Cardiac fibroblast (primary cell): ENCODE data around the gene GOLGA3.

Source experiments
- DNase-seq, 2 donors: peaks; one replicate each; pipeline versions ENCODE4 v3.0.0 to v3.0.0-alpha.2; 2010; ENCODE audit warnings: low read depth in 2 of 2
- H3K4me3 ChIP-seq, 2 donors: replicated peaks in 1 of 2; 1 replicate in 1 of 2; 2 replicates in 1 of 2; pipeline ENCODE4 v1.5.1; 2011; ENCODE audit warnings: low read depth in 2 of 2, low read length in 2 of 2, mild to moderate bottlenecking in 2 of 2, moderate library complexity in 1 of 2
- CTCF ChIP-seq: IDR thresholded peaks from one replicate; pipeline ENCODE4 v1.5.1; 2011; ENCODE audit warnings: low read depth, mild to moderate bottlenecking, low read length, inconsistent platforms

GOLGA3 gene

GRCh38 chr12:132842449-132843045 lies 13.9 kb upstream of the GOLGA3 start:
- no peak for TF ChIP-seq CTCF
- DNase-seq, result no peak

GRCh38 chr12:132841151-132841550 lies 12.5 kb upstream of the GOLGA3 start:
- TF ChIP-seq CTCF, result no peak
- H3K4me3 ChIP-seq, result no peak overlapping the region
- DNase-seq, result no peak

More at GRCh38 chr12:132842449-132843045, 13.9 kb upstream of the GOLGA3 start:
- no peak overlapping the region for H3K4me3 ChIP-seq

DNA sequence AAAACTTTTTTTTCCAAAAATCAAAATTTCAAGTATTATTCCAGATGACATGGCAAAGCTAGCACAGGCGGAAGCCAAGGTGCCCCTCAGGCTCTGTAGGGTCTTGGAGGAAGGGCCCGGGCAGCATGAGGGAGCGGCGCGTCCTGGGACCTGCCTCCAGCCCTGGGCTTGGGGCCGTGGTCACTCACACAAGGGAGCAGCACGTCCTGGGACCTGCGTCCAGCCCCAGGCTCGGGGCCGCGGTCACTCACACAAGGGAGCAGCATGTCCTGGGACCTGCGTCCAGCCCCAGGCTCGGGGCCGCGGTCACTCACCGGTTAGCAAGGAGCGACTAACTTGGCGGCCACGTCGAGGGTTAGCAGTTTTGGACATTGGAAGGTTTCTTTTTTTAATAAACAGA lies 11.9 kb upstream of the GOLGA3 start:
- no peak overlapping the region for H3K4me3 ChIP-seq
- TF ChIP-seq CTCF, result no peak
- DNase-seq, result no peak

DNA sequence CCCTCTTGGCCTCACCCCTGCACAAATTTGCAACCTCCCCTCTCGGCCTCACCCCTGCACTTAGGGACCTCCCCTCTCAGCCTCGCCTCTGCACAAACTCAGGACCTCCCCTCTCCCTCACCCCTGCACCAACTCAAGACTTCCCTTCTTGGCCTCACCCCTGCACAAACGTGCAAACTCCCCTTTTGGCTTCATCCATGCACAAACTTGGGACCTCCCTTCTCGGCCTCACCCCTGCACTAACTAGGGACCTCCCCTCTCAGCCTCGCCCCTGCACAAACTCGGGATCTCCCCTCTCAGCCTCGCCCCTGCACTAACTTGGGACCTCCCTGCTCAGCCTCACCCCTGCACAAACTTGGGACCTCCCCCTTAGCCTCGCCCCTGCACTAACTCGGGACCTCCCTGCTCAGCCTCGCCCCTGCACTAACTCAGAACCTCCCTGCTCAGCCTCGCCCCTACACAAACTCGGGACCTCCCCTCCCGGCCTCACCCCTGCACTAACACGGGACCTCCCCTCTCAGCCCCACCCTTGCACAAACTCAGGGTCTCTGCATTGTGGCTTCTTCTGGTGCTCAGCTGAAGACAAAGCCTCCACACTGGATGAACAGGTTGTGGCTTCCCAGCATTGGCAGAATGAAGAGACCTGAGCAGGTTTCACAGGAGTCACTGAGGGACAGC lies 11.0 kb upstream of the GOLGA3 start:
- DNase-seq, result no peak
- no peak overlapping the region for H3K4me3 ChIP-seq
- TF ChIP-seq CTCF, result no peak

DNA sequence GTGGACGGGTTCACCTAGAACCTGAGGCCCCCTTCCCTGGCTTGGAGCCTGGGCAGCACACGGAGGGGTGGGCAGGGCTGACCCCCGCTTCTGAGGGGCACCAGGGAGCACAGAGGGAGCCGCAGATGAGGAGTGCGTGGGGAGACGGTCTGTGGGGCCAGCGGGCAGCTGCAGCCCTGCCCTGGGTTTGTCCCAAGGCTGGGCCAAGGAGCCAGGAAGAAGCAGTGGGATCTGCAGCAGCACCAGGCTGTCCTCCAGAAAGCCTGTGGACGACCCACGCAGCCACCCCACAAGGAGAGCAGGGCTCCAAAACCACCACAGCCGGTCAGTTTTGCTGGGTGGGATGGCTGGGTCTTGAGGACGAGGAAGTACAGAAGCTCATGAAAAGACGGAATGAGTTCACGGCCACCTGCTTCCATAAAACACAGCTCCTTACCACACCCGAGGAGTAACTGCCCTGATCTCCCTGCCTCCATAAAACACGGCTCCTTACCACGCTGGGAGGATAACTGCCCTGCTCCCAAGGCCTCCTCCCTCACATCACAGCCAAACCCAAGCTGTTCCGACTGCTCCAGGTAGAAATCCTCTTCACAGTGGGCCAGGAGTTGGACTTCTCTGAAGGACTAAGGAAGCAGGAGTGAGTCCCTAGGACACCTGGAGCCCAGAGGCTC lies 9.9 kb upstream of the GOLGA3 start:
- H3K4me3 ChIP-seq, result no peak overlapping the region
- no peak for TF ChIP-seq CTCF

GRCh38 chr12:132837693-132838409 lies 9.2 kb upstream of the GOLGA3 start:
- no peak overlapping the region for H3K4me3 ChIP-seq
- no peak for TF ChIP-seq CTCF
- DNase-seq, result peak in 1 of 2 donors; percentile 27

More for the DNA sequence above, 9.9 kb upstream of the GOLGA3 start:
- no peak for DNase-seq
